Bronchial epithelial cell (primary cell): Measurements from ENCODE around the gene FRMD5. TPM values are rescaled to one million over a fixed set of nuclear protein-coding genes. Genes with fewer than 3 reads are reported as not detected.

ENCODE experiments used
- DNase-seq: peaks from one replicate; pipeline ENCODE4 v3.0.0-alpha.2; 2010; ENCODE audit warnings: low read depth
- FAIRE-seq: peaks from 2 replicates; lab custom pipeline; 2011; peaks lifted over from hg19 to GRCh38; lab: Jason Lieb, UNC
- H3K27me3 ChIP-seq: 2 replicates; pipeline ENCODE4 v1.5.1; 2011; ENCODE audit warnings: low read length; ENCODE audit not compliant: control insufficient read depth, insufficient read depth
- H3K36me3 ChIP-seq: 2 replicates; pipeline ENCODE4 v1.5.1; 2011; ENCODE audit warnings: low read length; ENCODE audit not compliant: control insufficient read depth, insufficient read depth
- H3K4me3 ChIP-seq: 2 replicates; pipeline ENCODE4 v1.5.1; 2011; ENCODE audit warnings: mild to moderate bottlenecking, low read depth, low read length, control low read depth
- total RNA-seq: library from RNA; depleted of rRNA; stranded (reverse); fragments of >200 nt; gene quantifications from 2 replicates; pipeline ENCODE4 v1.2.1, GENCODE V29; 2014
- TF ChIP-seq, protein P1 (sequence below): IDR thresholded peaks from 2 replicates; pipeline ENCODE4 v1.5.1; 2011; ENCODE audit warnings: mild to moderate bottlenecking, moderate library complexity, low read length, control low read depth, inconsistent platforms; ENCODE audit not compliant: insufficient read depth, severe bottlenecking

The FRMD5 gene
- total RNA-seq, 1 donor from 2014 or later, result 1.3 TPM

DNA sequence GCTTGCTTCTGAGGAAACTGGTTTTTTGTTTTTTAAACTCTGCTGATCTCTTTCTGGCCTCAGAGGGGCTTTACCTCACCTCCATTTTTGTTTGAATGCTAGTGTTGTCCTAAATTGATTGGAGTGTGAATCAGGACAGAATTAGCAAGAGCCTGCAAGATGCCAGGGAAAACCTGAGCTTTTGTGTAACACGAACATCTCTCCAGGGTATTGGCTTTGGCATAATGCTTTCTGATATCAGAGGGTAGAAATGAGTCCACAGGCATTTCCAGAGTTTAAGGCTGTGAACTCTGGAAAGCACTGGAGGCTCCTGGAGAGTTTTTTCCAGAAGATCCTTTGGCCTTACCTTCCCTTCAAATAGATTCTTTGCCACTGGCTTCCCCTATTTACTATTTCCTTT lies 281.1 kb downstream of the FRMD5 start:
- Histone ChIP-seq H3K27me3 (no peaks in the 10 kb centered on the region), H3K36me3 (no peaks in the 10 kb centered on the region), H3K4me3 (no peak overlapping the region)
- FAIRE-seq, result no peak
- no peak for DNase-seq
- TF ChIP-seq, protein P1, sequence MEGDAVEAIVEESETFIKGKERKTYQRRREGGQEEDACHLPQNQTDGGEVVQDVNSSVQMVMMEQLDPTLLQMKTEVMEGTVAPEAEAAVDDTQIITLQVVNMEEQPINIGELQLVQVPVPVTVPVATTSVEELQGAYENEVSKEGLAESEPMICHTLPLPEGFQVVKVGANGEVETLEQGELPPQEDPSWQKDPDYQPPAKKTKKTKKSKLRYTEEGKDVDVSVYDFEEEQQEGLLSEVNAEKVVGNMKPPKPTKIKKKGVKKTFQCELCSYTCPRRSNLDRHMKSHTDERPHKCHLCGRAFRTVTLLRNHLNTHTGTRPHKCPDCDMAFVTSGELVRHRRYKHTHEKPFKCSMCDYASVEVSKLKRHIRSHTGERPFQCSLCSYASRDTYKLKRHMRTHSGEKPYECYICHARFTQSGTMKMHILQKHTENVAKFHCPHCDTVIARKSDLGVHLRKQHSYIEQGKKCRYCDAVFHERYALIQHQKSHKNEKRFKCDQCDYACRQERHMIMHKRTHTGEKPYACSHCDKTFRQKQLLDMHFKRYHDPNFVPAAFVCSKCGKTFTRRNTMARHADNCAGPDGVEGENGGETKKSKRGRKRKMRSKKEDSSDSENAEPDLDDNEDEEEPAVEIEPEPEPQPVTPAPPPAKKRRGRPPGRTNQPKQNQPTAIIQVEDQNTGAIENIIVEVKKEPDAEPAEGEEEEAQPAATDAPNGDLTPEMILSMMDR, result no peak

DNA sequence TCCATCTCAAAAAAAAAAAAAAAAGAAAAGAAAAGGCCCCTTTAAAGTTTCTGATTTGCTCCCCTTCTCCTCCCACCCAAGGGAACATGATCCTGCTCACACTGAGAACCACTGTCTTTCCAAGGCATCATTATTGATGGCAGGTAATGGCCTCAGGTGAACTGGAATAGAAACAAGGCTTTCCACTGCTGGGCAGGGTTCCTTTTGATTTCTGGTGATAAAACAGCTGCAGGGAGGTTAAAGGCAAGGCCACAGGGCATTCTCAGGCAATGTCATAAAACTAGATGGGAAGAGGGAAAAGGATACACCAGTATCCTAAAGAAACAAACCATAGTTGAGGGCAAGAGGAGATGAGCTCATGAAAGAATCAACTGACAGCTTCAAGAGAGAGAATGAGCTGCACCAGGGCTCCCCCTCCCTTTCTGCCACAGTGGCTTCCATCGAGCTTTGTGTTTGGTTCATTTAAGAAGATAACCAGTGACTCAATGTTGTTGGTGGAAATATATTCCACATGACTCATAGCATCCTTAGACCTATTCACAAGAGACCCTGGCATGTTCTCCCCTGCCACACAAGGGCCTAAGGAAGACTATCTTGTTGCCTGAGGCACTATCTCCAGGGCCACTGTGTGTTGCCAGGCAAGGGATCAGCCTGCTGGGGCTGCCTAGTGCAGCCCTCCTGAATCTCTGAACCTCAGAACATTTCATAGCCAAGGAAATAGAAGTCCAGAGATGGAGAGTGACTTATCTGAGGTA lies 281.9 kb downstream of the FRMD5 start:
- FAIRE-seq (peak; percentile 98), DNase-seq (peak; percentile 97)
- TF ChIP-seq, protein P1, result no peak
- Histone ChIP-seq H3K4me3 (no peak overlapping the region), H3K36me3 (no peaks in the 10 kb centered on the region), H3K27me3 (no peaks in the 10 kb centered on the region)

GRCh38 chr15:43912208-43912607 lies 282.9 kb downstream of the FRMD5 start:
- TF ChIP-seq, protein P1, result no peak
- Histone ChIP-seq H3K4me3 (no peak overlapping the region), H3K36me3 (no peaks in the 10 kb centered on the region), H3K27me3 (no peaks in the 10 kb centered on the region)
- FAIRE-seq (no peak), DNase-seq (no peak)

DNA sequence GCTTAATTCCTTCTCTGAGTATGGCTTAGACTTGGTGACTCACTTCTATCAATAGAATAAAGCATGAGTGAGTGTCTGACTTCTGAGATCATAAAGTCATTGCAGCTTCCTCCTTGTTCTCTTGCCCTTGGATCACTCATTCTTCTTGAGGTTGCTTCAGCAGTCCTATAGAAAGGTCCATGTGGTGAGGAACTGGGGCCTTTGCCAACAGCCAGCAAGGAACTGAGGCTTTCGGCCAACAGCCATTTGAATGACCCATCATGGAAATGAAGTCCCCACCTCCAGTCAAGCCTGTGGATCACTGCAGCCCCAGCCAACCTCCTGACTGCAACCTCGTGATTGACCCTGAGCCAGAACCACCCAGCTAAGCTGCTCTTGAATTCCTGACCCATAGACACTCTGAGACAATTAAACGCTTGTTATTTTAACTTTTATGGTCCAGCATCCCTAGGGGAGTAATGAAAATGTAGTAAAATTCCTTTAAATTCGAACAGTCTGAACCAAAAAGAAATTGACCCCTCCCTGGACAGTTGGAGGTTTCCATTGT lies 283.8 kb downstream of the FRMD5 start:
- peak; percentile 83 for DNase-seq
- Histone ChIP-seq H3K36me3 (no peaks in the 10 kb centered on the region), H3K4me3 (no peak overlapping the region), H3K27me3 (no peaks in the 10 kb centered on the region)
- TF ChIP-seq, protein P1, result no peak
- no peak for FAIRE-seq

GRCh38 chr15:43908516-43909050 lies 286.5 kb downstream of the FRMD5 start:
- no peak for FAIRE-seq

More at GRCh38 chr15:43908516-43909050, 286.5 kb downstream of the FRMD5 start:
- TF ChIP-seq, protein P1, result no peak
- Histone ChIP-seq H3K36me3 (no peaks in the 10 kb centered on the region), H3K4me3 (no peak overlapping the region), H3K27me3 (no peaks in the 10 kb centered on the region)
- no peak for DNase-seq
